Uterus (tissue), 4 donors: ENCODE measurements around the gene CST8. TPM values are rescaled to one million over a fixed set of nuclear protein-coding genes. Genes with fewer than 3 reads are reported as not detected.

Experiments used
- DNase-seq, 2 donors: peaks; one replicate each; pipeline ENCODE4 v3.0.0-alpha.2; 2019 to 2020
- H3K27ac ChIP-seq, 2 donors: fragments of 200-600 bp; sonication (generic); 1 replicate in 1 of 2; 2 replicates in 1 of 2; pipeline ENCODE4 v1.5.1; 2016 to 2018
- H3K27me3 ChIP-seq, 2 donors: fragments of 200-600 bp; sonication (generic); one replicate each; pipeline ENCODE4 v1.5.1; 2018 to 2019; ENCODE audit warnings: control low read depth in 1 of 2
- H3K36me3 ChIP-seq, 2 donors: fragments of 200-600 bp; sonication (generic); one replicate each; pipeline ENCODE4 v1.5.1; 2019; ENCODE audit warnings: control low read depth in 1 of 2
- H3K4me1 ChIP-seq, 2 donors: fragments of 200-600 bp; sonication (generic); one replicate each; pipeline ENCODE4 v1.5.1; 2018 to 2019; ENCODE audit warnings: control low read depth in 1 of 2
- H3K4me3 ChIP-seq, 2 donors: fragments of 200-600 bp; sonication (generic); 1 replicate in 1 of 2; 2 replicates in 1 of 2; pipeline ENCODE4 v1.5.1; 2018 to 2019; ENCODE audit warnings: mild to moderate bottlenecking in 1 of 2
- H3K9me3 ChIP-seq, 2 donors: fragments of 200-600 bp; sonication (generic); one replicate each; pipeline ENCODE4 v1.5.1; 2019; ENCODE audit warnings: control low read depth in 1 of 2
- CTCF ChIP-seq, 4 experiments: fragments of 200-600 bp in 2 of 4; fragments of 450-650 bp in 2 of 4; sonication (generic) in 2 of 4; IDR thresholded peaks; one replicate each; pipeline ENCODE4 v1.5.1; 2016 to 2019; ENCODE audit warnings: antibody characterized with exemption in 4 of 4, mild to moderate bottlenecking in 2 of 4, moderate library complexity in 1 of 4
- POLR2A ChIP-seq, 2 donors: fragments of 450-650 bp; IDR thresholded peaks; one replicate each; pipeline ENCODE4 v1.6.1; 2016; ENCODE audit warnings: antibody characterized with exemption in 2 of 2, mild to moderate bottlenecking in 1 of 2, moderate library complexity in 1 of 2
- intact Hi-C: fragments of 100-400 bp; cut with DNase I; formaldehyde crosslinking; loops from one replicate; pipeline ENCODE4 v1.15.1; 2023; ENCODE audit warnings: low total_unique reads
- total RNA-seq, 4 donors: library from RNA; depleted of rRNA in 3 of 4; stranded (reverse); fragments of >200 nt in 3 of 4; gene quantifications; one replicate each; pipeline versions ENCODE4 v1.1.0 to v1.2.4, GENCODE V29; 2014 to 2023
- donor health status: DM: yes; HTN: yes; CAD: no.

Gene CST8
- not detected for total RNA-seq

- Histone ChIP-seq H3K4me1 (no peaks in the 10 kb centered on the region), H3K9me3 (no peaks in the 10 kb centered on the region), H3K4me3 (no peak within 1 kb of the TSS), H3K36me3 (no peaks in the 10 kb centered on the region), H3K27ac (no peak within 1 kb of the TSS), H3K27me3 (no peaks in the 10 kb centered on the region)
- intact Hi-C loops, result no loop called here
- DNase-seq, result no peak
- TF ChIP-seq CTCF (IDR thresholded peaks at IDR 0.05) (no peak), POLR2A (IDR thresholded peaks at IDR 0.05) (no peak)
Measured at GRCh38 chr20:23490817-23491216, at the start of gene CST8. TSS of gene CST8 (plus strand) at chr20:23491117. CDS start at chr20:23491668, 551 bp downstream.

- H3K27me3 ChIP-seq, result no peaks in the 10 kb centered on the region
- no peak overlapping the region for H3K4me3 ChIP-seq
- intact Hi-C loops, result loop anchor here (10.0 kb wide), 1 partner anchor 163 kb away; the partner anchor contains the start of gene CST9
- H3K9me3 ChIP-seq, result no peaks in the 10 kb centered on the region
- H3K36me3 ChIP-seq, result no peaks in the 10 kb centered on the region
- H3K27ac ChIP-seq, result no peak overlapping the region
- DNase-seq, result peak; percentile 56 to 58
- H3K4me1 ChIP-seq, result no peaks in the 10 kb centered on the region
- TF ChIP-seq POLR2A (IDR thresholded peaks at IDR 0.05), result no peak
- peak; percentile 62 to 70 (median 68) for TF ChIP-seq CTCF (IDR thresholded peaks at IDR 0.05)
Measured at GRCh38 chr20:23441850-23442313, 49.0 kb upstream of the CST8 start.

- intact Hi-C loops, result loop anchor here (10.0 kb wide), 1 partner anchor 162 kb away; the partner anchor contains the start of gene CST9
- TF ChIP-seq POLR2A (IDR thresholded peaks at IDR 0.05) (no peak), CTCF (IDR thresholded peaks at IDR 0.05) (no peak)
- H3K36me3 ChIP-seq, result no peaks in the 10 kb centered on the region
- H3K27ac ChIP-seq, result no peak overlapping the region
- no peak overlapping the region for H3K4me3 ChIP-seq
- H3K9me3 ChIP-seq, result no peaks in the 10 kb centered on the region
- H3K27me3 ChIP-seq, result no peaks in the 10 kb centered on the region
- DNase-seq, result no peak
- H3K4me1 ChIP-seq, result no peaks in the 10 kb centered on the region
Measured at GRCh38 chr20:23442436-23442835, 48.5 kb upstream of the CST8 start.

GRCh38 chr20:23444859-23445258, 46.1 kb upstream of the CST8 start:
- no peak for DNase-seq
- no peak overlapping the region for H3K4me3 ChIP-seq
- H3K36me3 ChIP-seq, result no peaks in the 10 kb centered on the region
- no peaks in the 10 kb centered on the region for H3K27me3 ChIP-seq
- H3K4me1 ChIP-seq, result no peaks in the 10 kb centered on the region
- no peaks in the 10 kb centered on the region for H3K9me3 ChIP-seq
- intact Hi-C loops, result loop anchor here (10.0 kb wide), 1 partner anchor 160 kb away; the partner anchor contains the start of gene CST9
- TF ChIP-seq POLR2A (IDR thresholded peaks at IDR 0.05) (no peak), CTCF (IDR thresholded peaks at IDR 0.05) (no peak)
- no peak overlapping the region for H3K27ac ChIP-seq

GRCh38 chr20:23445596-23446217, 45.2 kb upstream of the CST8 start:
- Histone ChIP-seq H3K9me3 (no peaks in the 10 kb centered on the region), H3K36me3 (no peaks in the 10 kb centered on the region), H3K27ac (no peak overlapping the region), H3K4me3 (no peak overlapping the region), H3K4me1 (no peaks in the 10 kb centered on the region), H3K27me3 (no peaks in the 10 kb centered on the region)
- no peak for DNase-seq
- intact Hi-C loops, result loop anchor here (10.0 kb wide), 1 partner anchor 159 kb away; the partner anchor contains the start of gene CST9
- TF ChIP-seq POLR2A (IDR thresholded peaks at IDR 0.05), result no peak
